GM12891 (cell line): ENCODE data around the gene JAM3.

Source experiments
- DNase-seq: peaks from one replicate; pipeline ENCODE4 v3.0.0; 2011; ENCODE audit warnings: low spot score; ENCODE audit not compliant: insufficient read length
- FAIRE-seq: peaks from 2 replicates; lab custom pipeline; 2011; peaks lifted over from hg19 to GRCh38; lab: Jason Lieb, UNC
- PAX5 ChIP-seq: IDR thresholded peaks from 2 replicates; pipeline ENCODE4 v1.6.1; 2011; ENCODE audit warnings: low read length, moderate library complexity, mild to moderate bottlenecking; ENCODE audit not compliant: insufficient read depth, severe bottlenecking
- POLR2A ChIP-seq: IDR thresholded peaks from 2 replicates; pipeline ENCODE4 v1.6.1; 2011; ENCODE audit warnings: low read depth, low read length, control low read depth
- POLR2AphosphoS5 ChIP-seq: IDR thresholded peaks from 2 replicates; pipeline ENCODE4 v1.6.1; 2011; ENCODE audit warnings: low read depth, low read length, control low read depth
- POU2F2 ChIP-seq: IDR thresholded peaks from 2 replicates; pipeline ENCODE4 v1.6.1; 2011; ENCODE audit warnings: low read depth, mild to moderate bottlenecking, control low read depth, low read length, moderate library complexity
- SPI1 ChIP-seq: IDR thresholded peaks from 2 replicates; pipeline ENCODE4 v1.6.1; 2011; ENCODE audit warnings: low read depth, low read length, control low read depth
- TAF1 ChIP-seq: IDR thresholded peaks from 2 replicates; pipeline ENCODE4 v1.6.1; 2011; ENCODE audit warnings: low read depth, low read length, control low read depth

The JAM3 gene

GRCh38 chr11:134200688-134201087, 131.8 kb downstream of the JAM3 start:
- no peak for FAIRE-seq
- TF ChIP-seq TAF1 (no peak), SPI1 (no peak), POLR2A (no peak), PAX5 (no peak), POU2F2 (no peak), POLR2AphosphoS5 (no peak)

More at GRCh38 chr11:134200688-134201087, 131.8 kb downstream of the JAM3 start:
- no peak for DNase-seq
